H1 (cell line): ENCODE results near the gene PIP5K1B. TPM values are rescaled to one million over a fixed set of nuclear protein-coding genes. Genes with fewer than 3 reads are reported as not detected.
A peak's percentile ranks its signal among the peaks of the same experiment; 100 is the strongest.

ENCODE experiments used
- CTCF ChIA-PET: fragments of 300-600 bp; sonication (Branson Sonifier 250); formaldehyde crosslinking; loops from one replicate; lab custom pipeline; 2021; ENCODE audit not compliant: partially characterized antibody; lab: Charles Lee
- POLR2A ChIA-PET: fragments of 300-600 bp; sonication (Branson Sonifier 250); formaldehyde crosslinking; loops from one replicate; lab custom pipeline; 2021; ENCODE audit warnings: inconsistent platforms; ENCODE audit not compliant: partially characterized antibody; lab: Charles Lee
- DNase-seq, 2 experiments: peaks; one replicate each; pipeline versions ENCODE4 v3.0.0 to v3.0.0-alpha.2; 2010 to 2022; ENCODE audit warnings: low spot score in 2 of 2, low read depth in 1 of 2, mixed read lengths in 1 of 2
- FAIRE-seq: peaks from 2 replicates; lab custom pipeline; 2011; peaks lifted over from hg19 to GRCh38; lab: Jason Lieb, UNC
- H2AFZ ChIP-seq: 2 replicates; pipeline ENCODE4 v1.8.1; 2012; ENCODE audit warnings: low read length, inconsistent platforms
- H2AK5ac ChIP-seq: 2 replicates; pipeline ENCODE4 v1.6.1; 2013; ENCODE audit warnings: low read depth, low read length
- H2BK120ac ChIP-seq: replicated peaks from 2 replicates; pipeline ENCODE3; 2013; ENCODE audit warnings: low read depth, low read length, inconsistent platforms
- H2BK12ac ChIP-seq: 2 replicates; pipeline ENCODE4 v1.6.1; 2013; ENCODE audit warnings: low read depth, low read length
- H2BK15ac ChIP-seq: 2 replicates; pipeline ENCODE4 v1.6.1; 2013; ENCODE audit warnings: low read length
- H2BK20ac ChIP-seq: 2 replicates; pipeline ENCODE4 v1.6.1; 2013; ENCODE audit warnings: low read length
- H2BK5ac ChIP-seq: 2 replicates; pipeline ENCODE4 v1.6.1; 2013; ENCODE audit warnings: low read depth, low read length
- H3K14ac ChIP-seq: 2 replicates; pipeline ENCODE4 v1.6.1; 2013; ENCODE audit warnings: inconsistent platforms; ENCODE audit not compliant: insufficient read length
- H3K18ac ChIP-seq: 2 replicates; pipeline ENCODE4 v1.6.1; 2013; ENCODE audit warnings: low read length; ENCODE audit errors: extremely low read depth
- H3K23ac ChIP-seq: 2 replicates; pipeline ENCODE4 v1.6.1; 2013; ENCODE audit warnings: inconsistent platforms; ENCODE audit not compliant: insufficient read length
- H3K23me2 ChIP-seq: 2 replicates; pipeline ENCODE4 v1.6.1; 2013; ENCODE audit warnings: low read depth, low read length
- H3K27ac ChIP-seq: 2 replicates; pipeline ENCODE4 v1.6.1; 2011; ENCODE audit warnings: low read depth, low read length, inconsistent platforms
- H3K27me3 ChIP-seq, 4 experiments: replicated peaks in 1 of 4; 1 replicate in 1 of 4; 2 replicates in 3 of 4; pipeline versions ENCODE4 v1.6.1 to v1.8.1; 2011 to 2013; ENCODE audit warnings: low read length in 3 of 4, mild to moderate bottlenecking in 3 of 4, inconsistent platforms in 2 of 4, mixed read lengths in 2 of 4, moderate library complexity in 1 of 4; ENCODE audit not compliant: control insufficient read depth in 3 of 4, insufficient read depth in 3 of 4; ENCODE audit errors: extremely low read depth in 1 of 4
- H3K36me3 ChIP-seq, 4 experiments: 2 replicates each; pipeline versions ENCODE4 v1.6.1 to v1.8.1; 2011 to 2013; ENCODE audit warnings: mild to moderate bottlenecking in 4 of 4, low read length in 3 of 4, moderate library complexity in 2 of 4, control low read depth in 1 of 4, inconsistent platforms in 1 of 4; ENCODE audit not compliant: insufficient read depth in 4 of 4, control insufficient read depth in 2 of 4
- H3K4ac ChIP-seq: replicated peaks from 2 replicates; pipeline ENCODE3; 2013; ENCODE audit warnings: low read length, low read depth, mixed read lengths, inconsistent platforms; ENCODE audit not compliant: insufficient read length
- H3K4me1 ChIP-seq, 4 experiments: replicated peaks in 1 of 4; 1 replicate in 1 of 4; 2 replicates in 3 of 4; pipeline versions ENCODE4 v1.6.1 to v1.8.1; 2011 to 2013; ENCODE audit warnings: low read length in 3 of 4, inconsistent platforms in 2 of 4, mixed read lengths in 1 of 4; ENCODE audit not compliant: insufficient read depth in 4 of 4, control insufficient read depth in 3 of 4
- H3K4me2 ChIP-seq, 2 experiments: 2 replicates each; pipeline versions ENCODE4 v1.6.1 to v1.8.1; 2011 to 2013; ENCODE audit warnings: low read depth in 2 of 2, low read length in 2 of 2, control low read depth in 1 of 2, inconsistent platforms in 1 of 2, mild to moderate bottlenecking in 1 of 2; ENCODE audit not compliant: insufficient read depth in 1 of 2
- H3K4me3 ChIP-seq, 4 experiments: fragments of 200-600, 300-600 bp in 1 of 4; sonication (generic), shearing (Covaris generic), sonication (Bioruptor Twin) in 1 of 4; 2 replicates each; pipeline versions ENCODE4 v1.5.1 to v1.8.1; 2011 to 2016; ENCODE audit warnings: low read length in 4 of 4, low read depth in 3 of 4, control low read depth in 2 of 4, inconsistent platforms in 2 of 4, mild to moderate bottlenecking in 2 of 4, mixed read lengths in 1 of 4, moderate library complexity in 1 of 4; ENCODE audit not compliant: insufficient read depth in 2 of 4; ENCODE audit errors: extremely low read depth in 1 of 4
- H3K56ac ChIP-seq: replicated peaks from 2 replicates; pipeline ENCODE3; 2013; ENCODE audit warnings: low read depth, mild to moderate bottlenecking, mixed read lengths, low read length, inconsistent platforms; ENCODE audit not compliant: insufficient read length
- H3K79me1 ChIP-seq: 2 replicates; pipeline ENCODE4 v1.6.1; 2013; ENCODE audit warnings: low read depth, low read length, control low read depth
- H3K79me2 ChIP-seq, 2 experiments: 2 replicates each; pipeline versions ENCODE4 v1.6.1 to v1.8.1; 2012 to 2013; ENCODE audit warnings: low read length in 2 of 2, mild to moderate bottlenecking in 2 of 2, inconsistent platforms in 1 of 2; ENCODE audit not compliant: insufficient read depth in 2 of 2, control insufficient read depth in 1 of 2
- H3K9ac ChIP-seq, 4 experiments: replicated peaks in 1 of 4; 1 replicate in 1 of 4; 2 replicates in 3 of 4; pipeline versions ENCODE4 v1.6.1 to v1.8.1; 2011 to 2013; ENCODE audit warnings: low read depth in 3 of 4, low read length in 3 of 4, control low read depth in 2 of 4, mild to moderate bottlenecking in 2 of 4, moderate library complexity in 2 of 4, inconsistent platforms in 1 of 4; ENCODE audit errors: extremely low read depth in 1 of 4
- H3K9me3 ChIP-seq, 2 experiments: 2 replicates each; pipeline versions ENCODE4 v1.6.1 to v1.8.1; 2012 to 2013; ENCODE audit warnings: mild to moderate bottlenecking in 2 of 2, moderate library complexity in 2 of 2, control low read depth in 1 of 2, inconsistent platforms in 1 of 2, low read depth in 1 of 2, low read length in 1 of 2, mixed read lengths in 1 of 2; ENCODE audit not compliant: insufficient read depth in 2 of 2
- H4K20me1 ChIP-seq, 2 experiments: replicated peaks in 1 of 2; 2 replicates each; pipeline versions ENCODE3 to v1.8.1; 2011 to 2013; ENCODE audit warnings: inconsistent platforms in 2 of 2, low read length in 2 of 2, mild to moderate bottlenecking in 1 of 2; ENCODE audit not compliant: insufficient read depth in 2 of 2, control insufficient read depth in 1 of 2
- H4K5ac ChIP-seq: 2 replicates; pipeline ENCODE4 v1.6.1; 2013; ENCODE audit warnings: low read length, low read depth, mixed read lengths, inconsistent platforms; ENCODE audit not compliant: insufficient read length
- H4K8ac ChIP-seq: 2 replicates; pipeline ENCODE4 v1.8.0; 2013; ENCODE audit warnings: mild to moderate bottlenecking, moderate library complexity, low read length, inconsistent platforms; ENCODE audit not compliant: insufficient read depth; ENCODE audit errors: extremely low read depth
- H4K91ac ChIP-seq: replicated peaks from 2 replicates; pipeline ENCODE3; 2013; ENCODE audit warnings: low read length, mixed read lengths, inconsistent platforms; ENCODE audit not compliant: insufficient read length
- JUND ChIP-seq: IDR thresholded peaks from 2 replicates; pipeline ENCODE4 v1.6.1; 2011; ENCODE audit warnings: mild to moderate bottlenecking, improper control_type of control experiment, low read length
- RAD21 ChIP-seq, 2 experiments: IDR thresholded peaks in 1 of 2; conservative IDR thresholded peaks in 1 of 2; 2 replicates each; pipeline ENCODE4 v1.6.1; 2011; ENCODE audit warnings: low read depth in 2 of 2, low read length in 2 of 2, improper control_type of control experiment in 1 of 2, inconsistent platforms in 1 of 2, mild to moderate bottlenecking in 1 of 2, moderate library complexity in 1 of 2
- WGBS, 2 experiments: shearing (Covaris generic) in 1 of 2; methylation state at CpG; one replicate each; pipeline versions ENCODE4 v1.1.6 to v1.1.7; 2013 to 2015; ENCODE audit warnings: low lambda C conversion rate in 2 of 2, mixed read lengths in 2 of 2, inconsistent platforms in 1 of 2, low coverage in 1 of 2, missing lambda C conversion rate in 1 of 2; ENCODE audit not compliant: insufficient replicate concordance in 2 of 2, insufficient coverage in 1 of 2, insufficient read length in 1 of 2; ENCODE audit errors: extremely low coverage in 1 of 2, missing lambda C conversion rate in 1 of 2; 5-methylcytosine and 5-hydroxymethylcytosine counted together
- polyA plus RNA-seq, 7 experiments: library from polyadenylated mRNA; depleted of rRNA in 3 of 7; stranded (reverse) in 5 of 7; unstranded in 2 of 7; fragments of >200 nt in 5 of 7; fragments of 200-250 nt in 2 of 7; gene quantifications; 1 replicate in 5 of 7; 2 replicates in 1 of 7; 4 replicates in 1 of 7; pipeline versions ENCODE4 v1.2.1 to v1.2.3, GENCODE V29; 2011 to 2013; ENCODE audit warnings: missing spikeins in 2 of 7, mixed read lengths in 2 of 7
- total RNA-seq: library from RNA; stranded (reverse); fragmentation: NEBNext Ultra II Directional; extraction: Animal tissue kit (Norgen Biotek cat#: 25700); gene quantifications from 2 replicates; pipeline ENCODE4 v1.2.1, GENCODE V29; 2021

PIP5K1B gene
- total and polyA plus RNA-seq, 2 of the 8 experiments (the other 6 are each of a cell fraction or from before 2014, with no cell fraction given), result 4.7 to 7.7 TPM

DNA sequence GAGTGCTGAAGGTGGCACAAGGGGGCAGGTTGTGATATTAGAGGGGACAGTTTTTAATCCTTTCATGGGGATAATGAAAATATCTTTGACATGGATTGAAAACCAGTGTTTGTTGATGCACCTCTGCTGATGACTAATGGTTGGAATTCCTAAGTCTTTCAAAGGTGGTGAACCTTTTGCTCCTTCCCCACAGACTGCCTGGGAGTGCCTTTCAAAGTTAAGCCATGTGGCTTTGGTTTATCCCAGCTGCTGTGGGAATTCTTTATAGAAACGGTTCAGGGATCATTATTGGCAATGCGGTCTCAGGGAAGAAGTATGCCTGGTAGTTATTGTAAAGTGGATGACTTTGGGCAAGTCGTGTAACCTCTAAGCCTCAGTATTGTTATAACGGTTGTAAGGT lies 45.7 kb downstream of the PIP5K1B start:
- Histone ChIP-seq H3K23me2 (no peaks in the 10 kb centered on the region), H4K8ac (no peak overlapping the region), H3K23ac (no peak overlapping the region), H3K4me3 (no peak overlapping the region), H3K56ac (no peak overlapping the region), H4K20me1 (no peaks in the 10 kb centered on the region), H3K79me1 (no peaks in the 10 kb centered on the region), H4K5ac (no peak overlapping the region), H3K14ac (no peak overlapping the region), H3K4ac (no peak overlapping the region), H2BK20ac (no peak overlapping the region), H3K4me2 (no peak overlapping the region), H3K79me2 (no peaks in the 10 kb centered on the region), H2AK5ac (no peak overlapping the region), H3K9me3 (no peaks in the 10 kb centered on the region), H2BK5ac (no peak overlapping the region), H3K18ac (no peak overlapping the region), H2BK120ac (no peak overlapping the region), H3K27me3 (no peaks in the 10 kb centered on the region), H4K91ac (no peak overlapping the region), H2BK12ac (no peak overlapping the region), H3K27ac (no peak overlapping the region)
- 82% methylated on average over 4 of the region's 4 CpGs; no CpG with 5 or more reads in 1 of the 2 experiments for WGBS, 2 experiments
- peak; percentile 69 for FAIRE-seq
- CTCF ChIA-PET, result interaction anchor here (1.2 to 1.5 kb wide), 5 partner anchors 15 to 252 kb away, joined by 3 read pairs; no protein-coding TSS in a partner anchor
- DNase-seq, result no peak
- peak; percentile 36; the same call in 1 of the 2 replicates for TF ChIP-seq JUND
- no peak for TF ChIP-seq RAD21 (IDR thresholded peaks at IDR 0.05 in 1 of 2, conservative IDR thresholded peaks at IDR 0.05 in 1 of 2; ENCODE audit: low read depth in 2 of 2, low read length in 2 of 2)
- TF ChIP-seq, all 59 proteins: peak for 1
- Histone ChIP-seq H3K9ac (no peak overlapping the region), H2AFZ (no peak overlapping the region), H3K4me1 (peaks cover 0 to 10% (median 2%) of the 10 kb centered on the region in 4 experiments; a peak in 4 of 7 replicates), H3K36me3 (no peaks in the 10 kb centered on the region), H2BK15ac (no peak overlapping the region)
- POLR2A ChIA-PET, result no interaction called here
